ENCODE measurements around the gene TBC1D22A.

DNA sequence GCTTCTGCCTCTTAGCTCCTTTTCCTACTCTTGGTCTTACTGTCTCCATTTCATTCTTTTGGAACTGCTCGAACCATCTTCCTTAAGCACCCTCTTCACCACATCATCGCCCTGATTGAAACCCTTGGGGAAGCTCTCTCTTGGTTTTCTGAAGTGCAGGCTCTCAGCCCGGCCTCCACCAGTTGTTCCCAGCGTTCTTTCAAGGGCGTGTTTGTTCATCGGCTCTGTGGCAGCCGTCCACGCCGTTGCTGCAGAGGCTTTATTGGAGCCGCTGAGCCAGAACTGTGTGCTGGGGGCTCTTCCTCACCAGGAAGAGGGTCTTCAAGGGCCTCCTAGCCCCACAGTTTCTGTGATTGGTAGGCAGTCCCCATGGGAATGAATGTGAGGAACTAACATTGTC is 214.1 kb downstream of the TBC1D22A start:
- TF ChIP-seq, protein P1, sequence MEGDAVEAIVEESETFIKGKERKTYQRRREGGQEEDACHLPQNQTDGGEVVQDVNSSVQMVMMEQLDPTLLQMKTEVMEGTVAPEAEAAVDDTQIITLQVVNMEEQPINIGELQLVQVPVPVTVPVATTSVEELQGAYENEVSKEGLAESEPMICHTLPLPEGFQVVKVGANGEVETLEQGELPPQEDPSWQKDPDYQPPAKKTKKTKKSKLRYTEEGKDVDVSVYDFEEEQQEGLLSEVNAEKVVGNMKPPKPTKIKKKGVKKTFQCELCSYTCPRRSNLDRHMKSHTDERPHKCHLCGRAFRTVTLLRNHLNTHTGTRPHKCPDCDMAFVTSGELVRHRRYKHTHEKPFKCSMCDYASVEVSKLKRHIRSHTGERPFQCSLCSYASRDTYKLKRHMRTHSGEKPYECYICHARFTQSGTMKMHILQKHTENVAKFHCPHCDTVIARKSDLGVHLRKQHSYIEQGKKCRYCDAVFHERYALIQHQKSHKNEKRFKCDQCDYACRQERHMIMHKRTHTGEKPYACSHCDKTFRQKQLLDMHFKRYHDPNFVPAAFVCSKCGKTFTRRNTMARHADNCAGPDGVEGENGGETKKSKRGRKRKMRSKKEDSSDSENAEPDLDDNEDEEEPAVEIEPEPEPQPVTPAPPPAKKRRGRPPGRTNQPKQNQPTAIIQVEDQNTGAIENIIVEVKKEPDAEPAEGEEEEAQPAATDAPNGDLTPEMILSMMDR (IDR thresholded peaks at IDR 0.05), result no peak
- no peak for TF ChIP-seq POLR2A (IDR thresholded peaks at IDR 0.05)
